Naive thymus-derived CD8-positive, alpha-beta T cell (primary cell): ENCODE results near the gene KCTD1. TPM values are rescaled to one million over a fixed set of nuclear protein-coding genes. Genes with fewer than 3 reads are reported as not detected.

ENCODE experiments used
- ATAC-seq, 2 donors: fragments of 150-1000 bp; cut with Tn5 transposase in 1 of 2; sonication (Bioruptor Pico), chemical (Tn5 transposase) in 1 of 2; 1 replicate in 1 of 2; 2 replicates in 1 of 2; pipeline ENCODE4 v1.10.0; 2021; ENCODE audit warnings: mild to moderate bottlenecking in 2 of 2, moderate library complexity in 2 of 2
- POLR2A ChIA-PET: fragments of 350-600 bp; sonication (Branson Sonifier 250); formaldehyde crosslinking; loops from one replicate; lab custom pipeline; 2021; ENCODE audit warnings: antibody characterized with exemption; lab: Charles Lee
- DNase-seq, 10 donors: peaks; one replicate each; pipeline versions ENCODE4 v3.0.0 to v3.0.0-alpha.2; 2020 to 2022
- H3K27ac Mint-ChIP-seq, 10 donors: one replicate each; pipeline ENCODE4 v1.8.0; 2020 to 2022; ENCODE audit warnings: mild to moderate bottlenecking in 10 of 10, mixed read lengths in 10 of 10, moderate library complexity in 4 of 10, inconsistent platforms in 1 of 10
- H3K27me3 Mint-ChIP-seq, 5 donors: one replicate each; pipeline ENCODE4 v1.8.0; 2021 to 2022; ENCODE audit warnings: mixed read lengths in 5 of 5
- H3K36me3 Mint-ChIP-seq, 3 donors: one replicate each; pipeline ENCODE4 v1.8.0; 2020 to 2022; ENCODE audit warnings: mixed read lengths in 3 of 3, mild to moderate bottlenecking in 2 of 3, inconsistent platforms in 1 of 3
- H3K4me1 Mint-ChIP-seq, 4 donors: one replicate each; pipeline ENCODE4 v1.8.0; 2021 to 2022; ENCODE audit warnings: mixed read lengths in 4 of 4
- H3K4me3 Mint-ChIP-seq, 10 donors: one replicate each; pipeline ENCODE4 v1.8.0; 2020 to 2022; ENCODE audit warnings: mild to moderate bottlenecking in 10 of 10, mixed read lengths in 10 of 10, moderate library complexity in 6 of 10, inconsistent platforms in 1 of 10
- H3K9me3 Mint-ChIP-seq, 9 donors: one replicate each; pipeline ENCODE4 v1.8.0; 2020 to 2022; ENCODE audit warnings: mixed read lengths in 9 of 9, mild to moderate bottlenecking in 3 of 9, inconsistent platforms in 1 of 9, moderate library complexity in 1 of 9
- polyA plus RNA-seq, 3 donors: library from polyadenylated mRNA; unstranded; fragments of 300-500 nt; fragmentation: Illumina TruSeq; gene quantifications; one replicate each; pipeline ENCODE4 v1.2.3, GENCODE V29; 2021
- total RNA-seq, 8 experiments: library from RNA in 2 of 8; stranded (reverse) in 2 of 8; gene quantifications; one replicate each; pipeline ENCODE4 v1.2.3 and lab custom pipeline; 2021 to 2026

Gene KCTD1
- total and polyA plus RNA-seq, 5 experiments from 2014 or later, result 0.08 to 3.6 (median 0.81) TPM

DNA sequence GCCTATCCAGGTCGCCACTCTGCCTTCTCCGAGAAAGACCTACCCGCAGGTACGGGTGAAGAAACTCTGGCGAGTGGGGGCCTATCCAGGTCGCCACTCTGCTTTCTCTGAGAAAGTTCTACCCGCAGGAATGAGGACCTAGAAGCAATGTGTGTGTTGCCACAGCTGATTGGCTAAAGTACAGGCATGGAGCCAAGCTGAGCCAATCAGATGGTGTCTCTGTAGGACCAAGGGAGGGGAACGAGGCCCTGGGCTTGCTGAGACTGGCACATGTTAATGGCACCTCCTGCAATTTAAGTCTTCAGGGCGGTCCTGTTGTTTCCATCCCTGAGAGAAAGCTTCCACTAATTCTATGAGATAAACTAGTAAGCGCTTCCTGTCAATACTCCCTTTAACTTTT lies 82.3 kb downstream of the KCTD1 start:
- H3K4me1 Mint-ChIP-seq, result no peaks in the 10 kb centered on the region
- H3K4me3 Mint-ChIP-seq, result no peak overlapping the region
- POLR2A ChIA-PET, result no interaction called here

GRCh38 chr18:26465431-26465830 lies 82.9 kb downstream of the KCTD1 start:
- POLR2A ChIA-PET, result no interaction called here
- Mint-ChIP-seq H3K36me3 (peaks cover 0 to 3% (median 0%) of the 10 kb centered on the region in 3 donors), H3K27ac (no peak overlapping the region), H3K4me1 (no peaks in the 10 kb centered on the region), H3K9me3 (no peaks in the 10 kb centered on the region), H3K27me3 (no peaks in the 10 kb centered on the region), H3K4me3 (no peak overlapping the region)
- ATAC-seq (no peak), DNase-seq (no peak)

More for the DNA sequence above, 82.3 kb downstream of the KCTD1 start:
- Mint-ChIP-seq H3K36me3 (peaks cover 0 to 3% (median 0%) of the 10 kb centered on the region in 3 donors), H3K9me3 (no peaks in the 10 kb centered on the region), H3K27me3 (no peaks in the 10 kb centered on the region), H3K27ac (no peak overlapping the region)
- DNase-seq (no peak), ATAC-seq (no peak)

DNA sequence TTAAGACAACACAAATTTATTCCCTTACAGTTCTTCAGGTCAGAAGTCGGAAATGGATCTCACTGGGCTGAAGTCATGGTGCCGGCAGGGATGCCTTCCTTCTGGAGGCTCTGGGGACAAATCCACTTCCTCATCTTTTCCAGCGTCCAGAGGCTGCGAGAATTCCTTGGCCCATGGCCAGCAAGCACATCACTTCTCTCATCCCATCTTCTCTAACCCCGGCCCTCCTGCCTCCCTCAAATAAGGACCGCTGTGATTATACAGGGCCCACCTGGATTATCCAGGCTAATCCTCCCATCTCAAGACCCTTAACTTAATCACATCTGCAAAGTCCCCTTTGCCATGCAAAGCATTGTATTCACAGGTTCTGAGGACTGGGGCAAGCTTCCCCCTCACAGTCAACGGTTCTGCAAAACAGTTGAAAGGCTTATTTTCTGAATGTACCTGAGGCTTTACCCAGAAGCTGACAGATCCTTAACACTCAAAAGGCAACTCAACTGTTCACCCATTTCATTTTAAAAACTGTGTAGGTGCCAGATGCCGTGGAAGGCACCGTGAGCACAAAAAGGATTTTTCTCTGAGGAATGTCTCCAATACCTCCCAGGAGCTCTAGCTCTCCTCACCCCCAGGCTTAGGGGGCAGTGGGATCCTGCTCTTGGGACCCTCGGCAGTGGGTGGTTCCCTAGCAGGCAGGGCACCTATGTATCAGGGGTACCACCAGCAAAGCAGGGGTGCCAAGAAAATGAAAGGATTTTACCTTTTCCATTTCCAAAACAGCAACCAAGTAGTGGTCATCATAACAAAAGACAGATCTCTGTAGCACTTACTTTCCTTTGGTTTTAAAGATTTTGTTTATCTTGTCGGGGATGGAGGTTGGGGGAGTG lies 84.0 kb downstream of the KCTD1 start:
- POLR2A ChIA-PET, result no interaction called here
- Mint-ChIP-seq H3K4me3 (no peak overlapping the region), H3K9me3 (no peaks in the 10 kb centered on the region), H3K27ac (peak overlapping the region in 1 of 10 donors; percentile 34), H3K4me1 (no peaks in the 10 kb centered on the region), H3K27me3 (no peaks in the 10 kb centered on the region), H3K36me3 (peaks cover 0 to 8% (median 4%) of the 10 kb centered on the region in 3 donors)
- no peak for ATAC-seq
- DNase-seq, result no peak

GRCh38 chr18:26462355-26462754 lies 86.0 kb downstream of the KCTD1 start:
- POLR2A ChIA-PET, result no interaction called here
- Mint-ChIP-seq H3K4me1 (peaks cover 0 to 6% (median 0%) of the 10 kb centered on the region in 4 donors), H3K36me3 (peaks cover 0 to 14% (median 7%) of the 10 kb centered on the region in 3 donors), H3K9me3 (no peaks in the 10 kb centered on the region), H3K4me3 (no peak overlapping the region), H3K27me3 (no peaks in the 10 kb centered on the region), H3K27ac (no peak overlapping the region)
- no peak for ATAC-seq
- DNase-seq, result no peak

- Mint-ChIP-seq H3K27me3 (no peaks in the 10 kb centered on the region), H3K4me3 (no peak overlapping the region), H3K9me3 (no peaks in the 10 kb centered on the region), H3K27ac (no peak overlapping the region), H3K36me3 (peaks cover 0 to 14% (median 7%) of the 10 kb centered on the region in 3 donors), H3K4me1 (peaks cover 0 to 6% (median 0%) of the 10 kb centered on the region in 4 donors)
- ATAC-seq, result no peak
- no peak for DNase-seq
- POLR2A ChIA-PET, result no interaction called here
These were observed 86.9 kb downstream of the KCTD1 start for GRCh38 chr18:26461405-26461804.

- H3K9me3 Mint-ChIP-seq, result no peaks in the 10 kb centered on the region
- H3K27me3 Mint-ChIP-seq, result no peaks in the 10 kb centered on the region
- H3K27ac Mint-ChIP-seq, result no peak overlapping the region
- POLR2A ChIA-PET, result no interaction called here
- ATAC-seq (no peak), DNase-seq (no peak)
- H3K4me1 Mint-ChIP-seq, result peaks cover 0 to 6% (median 0%) of the 10 kb centered on the region in 4 donors
- no peak overlapping the region for H3K4me3 Mint-ChIP-seq
- peaks cover 0 to 16% (median 10%) of the 10 kb centered on the region in 3 donors for H3K36me3 Mint-ChIP-seq
These were observed 87.8 kb downstream of the KCTD1 start for GRCh38 chr18:26460449-26461091.

- peaks cover 0 to 21% (median 10%) of the 10 kb centered on the region in 3 donors for H3K36me3 Mint-ChIP-seq
- POLR2A ChIA-PET, result no interaction called here
- H3K27ac Mint-ChIP-seq, result no peak overlapping the region
- no peaks in the 10 kb centered on the region for H3K27me3 Mint-ChIP-seq
- peaks cover 0 to 6% (median 0%) of the 10 kb centered on the region in 4 donors for H3K4me1 Mint-ChIP-seq
- ATAC-seq (no peak), DNase-seq (no peak)
- no peaks in the 10 kb centered on the region for H3K9me3 Mint-ChIP-seq
- no peak overlapping the region for H3K4me3 Mint-ChIP-seq
These were observed 88.5 kb downstream of the KCTD1 start for GRCh38 chr18:26459884-26460283.

DNA sequence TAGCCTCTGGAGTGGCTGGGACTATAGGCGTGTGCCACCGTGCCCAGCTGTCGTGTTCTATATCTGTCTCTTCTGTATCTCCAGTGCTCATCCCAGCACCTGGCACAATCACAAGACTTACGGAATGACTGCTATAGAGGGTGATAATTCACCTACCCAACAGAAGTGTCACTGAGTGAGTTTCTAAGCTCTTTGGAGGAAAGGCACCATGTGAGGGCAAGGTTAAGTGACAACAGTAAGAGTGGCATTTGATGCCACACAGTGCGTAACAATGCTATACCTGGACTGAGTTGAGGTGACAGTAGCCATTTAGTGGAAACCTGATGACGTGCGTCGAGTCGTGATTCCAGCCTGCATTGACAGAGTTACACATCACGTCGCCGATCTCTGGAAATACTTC lies 89.0 kb downstream of the KCTD1 start:
- H3K4me3 Mint-ChIP-seq, result no peak overlapping the region
- no peaks in the 10 kb centered on the region for H3K27me3 Mint-ChIP-seq
- DNase-seq, result no peak
- POLR2A ChIA-PET, result no interaction called here
- no peak for ATAC-seq
- H3K36me3 Mint-ChIP-seq, result peaks cover 0 to 24% (median 10%) of the 10 kb centered on the region in 3 donors
- no peaks in the 10 kb centered on the region for H3K9me3 Mint-ChIP-seq
- H3K4me1 Mint-ChIP-seq, result peaks cover 0 to 6% (median 0%) of the 10 kb centered on the region in 4 donors
- H3K27ac Mint-ChIP-seq, result no peak overlapping the region

DNA sequence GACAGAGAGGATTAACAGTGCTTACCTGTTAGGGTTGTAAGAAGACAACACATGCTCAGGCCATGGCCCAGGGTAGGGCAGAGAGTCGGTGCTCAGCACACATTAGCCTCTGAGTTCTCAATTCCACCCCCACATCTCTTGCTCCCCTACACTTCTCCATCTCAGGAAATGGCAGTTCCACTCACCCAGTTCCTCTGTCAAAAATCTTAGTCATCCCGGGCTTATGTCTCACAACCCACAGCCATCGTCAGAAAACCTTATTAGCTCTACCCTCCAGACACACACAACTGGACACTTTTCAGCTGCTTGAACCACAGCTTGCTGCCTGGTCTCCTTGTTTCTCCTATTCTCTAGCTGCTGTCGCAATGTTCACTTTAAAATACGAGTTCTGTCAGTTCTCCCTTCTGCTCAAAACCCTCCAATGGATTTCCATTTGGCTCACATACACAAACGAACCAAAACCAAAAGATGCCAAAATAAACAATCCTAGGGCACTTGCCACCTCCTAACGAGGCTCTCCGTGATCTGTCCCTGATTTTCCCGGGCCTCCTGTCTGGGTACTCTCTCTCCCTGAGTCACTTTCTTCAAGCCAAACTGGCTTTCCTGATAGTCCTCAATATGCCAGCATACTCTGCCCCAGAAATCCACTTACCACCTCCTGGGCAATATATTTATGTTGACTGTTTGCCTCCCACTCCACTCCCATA lies 89.7 kb downstream of the KCTD1 start:
- no peak for ATAC-seq
- no peak overlapping the region for H3K4me3 Mint-ChIP-seq
- H3K9me3 Mint-ChIP-seq, result no peaks in the 10 kb centered on the region
- H3K27me3 Mint-ChIP-seq, result no peaks in the 10 kb centered on the region
- POLR2A ChIA-PET, result no interaction called here
- peaks cover 0 to 28% (median 10%) of the 10 kb centered on the region in 3 donors for H3K36me3 Mint-ChIP-seq
- H3K27ac Mint-ChIP-seq, result peak overlapping the region in 2 of 10 donors; percentile 23 to 64
- peaks cover 0 to 6% (median 0%) of the 10 kb centered on the region in 4 donors for H3K4me1 Mint-ChIP-seq
- DNase-seq, result no peak

DNA sequence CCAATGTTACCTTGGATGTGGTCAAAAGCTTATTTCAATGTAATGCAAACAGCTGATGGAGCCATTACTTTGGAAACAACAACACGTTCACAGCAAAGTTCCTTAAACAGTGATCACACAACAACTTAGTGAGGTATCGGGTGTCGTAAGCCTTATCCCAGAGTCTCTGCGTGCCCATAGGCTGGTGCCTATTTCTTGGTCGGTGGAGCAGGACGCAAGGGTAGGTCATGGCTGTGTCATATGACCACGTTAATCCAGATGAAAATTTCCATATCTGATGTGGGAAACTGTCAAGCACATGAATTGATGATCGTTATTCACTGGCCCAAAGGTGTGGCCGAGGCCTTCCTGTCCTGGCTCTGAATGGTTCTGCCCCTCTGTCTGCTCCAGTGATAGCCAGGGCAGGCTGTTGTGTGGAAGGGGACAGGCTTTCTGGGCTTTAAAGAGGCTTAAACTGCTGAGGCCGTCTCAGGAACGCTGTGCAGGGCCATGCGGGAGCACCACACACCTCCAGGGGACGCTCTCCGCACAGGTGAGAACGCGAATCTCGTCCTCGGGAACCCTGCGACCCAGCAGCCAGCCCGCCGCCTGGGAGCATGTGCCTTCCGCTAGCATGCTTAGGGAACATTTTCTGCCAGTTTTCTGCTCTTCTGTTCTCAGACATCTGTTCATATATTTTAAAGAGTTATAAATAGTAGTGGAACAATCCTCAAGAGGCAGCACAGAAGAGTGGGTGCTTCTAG lies 90.6 kb downstream of the KCTD1 start:
- POLR2A ChIA-PET, result no interaction called here
- no peak for DNase-seq
- Mint-ChIP-seq H3K27ac (no peak overlapping the region), H3K27me3 (no peaks in the 10 kb centered on the region), H3K4me1 (peaks cover 0 to 6% (median 0%) of the 10 kb centered on the region in 4 donors), H3K36me3 (peaks cover 0 to 28% (median 10%) of the 10 kb centered on the region in 3 donors), H3K4me3 (no peak overlapping the region), H3K9me3 (no peaks in the 10 kb centered on the region)
- no peak for ATAC-seq

GRCh38 chr18:26457195-26457594 lies 91.2 kb downstream of the KCTD1 start:
- Mint-ChIP-seq H3K9me3 (no peaks in the 10 kb centered on the region), H3K4me3 (no peak overlapping the region), H3K27ac (no peak overlapping the region), H3K36me3 (peaks cover 0 to 28% (median 10%) of the 10 kb centered on the region in 3 donors), H3K27me3 (no peaks in the 10 kb centered on the region), H3K4me1 (peaks cover 0 to 6% (median 0%) of the 10 kb centered on the region in 4 donors)
- ATAC-seq (no peak), DNase-seq (no peak)
- POLR2A ChIA-PET, result no interaction called here

DNA sequence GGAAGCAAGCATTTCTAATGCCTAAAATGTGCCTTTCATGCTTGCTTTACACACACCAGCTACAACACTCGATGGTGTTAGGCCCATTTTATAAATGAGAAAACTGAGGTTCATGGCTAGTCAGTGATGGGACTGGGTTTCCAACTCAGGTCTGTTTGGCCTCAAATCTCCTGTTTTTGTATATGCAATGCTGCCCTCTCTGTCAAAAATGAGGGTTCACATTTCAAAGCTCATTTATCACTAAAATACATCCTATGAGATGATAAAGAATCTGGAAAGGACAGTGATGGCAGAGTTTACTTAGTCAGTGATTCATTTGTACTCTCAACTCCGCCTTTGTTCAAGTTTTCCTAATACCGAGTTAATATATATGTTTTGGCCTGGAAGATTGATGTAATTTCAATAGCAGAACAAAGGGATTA lies 92.3 kb downstream of the KCTD1 start:
- Mint-ChIP-seq H3K9me3 (no peaks in the 10 kb centered on the region), H3K27ac (no peak overlapping the region), H3K4me3 (no peak overlapping the region), H3K36me3 (peaks cover 0 to 28% (median 10%) of the 10 kb centered on the region in 3 donors), H3K27me3 (peaks cover 0 to 5% (median 1%) of the 10 kb centered on the region in 5 donors), H3K4me1 (peaks cover 0 to 6% (median 0%) of the 10 kb centered on the region in 4 donors)
- ATAC-seq (no peak), DNase-seq (no peak)
- POLR2A ChIA-PET, result no interaction called here
